Umbilical cord (tissue), 2 donors: Measurements from ENCODE around the gene FGF18. TPM values are rescaled to one million over a fixed set of nuclear protein-coding genes. Genes with fewer than 3 reads are reported as not detected.
"Not testable (repeated sequence)": the region's sequence is repeated elsewhere in the genome, so short reads cannot be mapped to it uniquely, and the experiment has no call there.

Experiments used
- DNase-seq: peaks from one replicate; pipeline ENCODE4 v3.0.0-alpha.2; 2015; ENCODE audit warnings: low spot score
- total RNA-seq: library from RNA; depleted of rRNA; stranded (reverse); fragments of >200 nt; gene quantifications from one replicate; pipeline ENCODE4 v1.2.3, GENCODE V29; 2014; ENCODE audit warnings: low replicate concordance; ENCODE audit not compliant: insufficient read depth

FGF18 gene, protein sequence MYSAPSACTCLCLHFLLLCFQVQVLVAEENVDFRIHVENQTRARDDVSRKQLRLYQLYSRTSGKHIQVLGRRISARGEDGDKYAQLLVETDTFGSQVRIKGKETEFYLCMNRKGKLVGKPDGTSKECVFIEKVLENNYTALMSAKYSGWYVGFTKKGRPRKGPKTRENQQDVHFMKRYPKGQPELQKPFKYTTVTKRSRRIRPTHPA
- 2.2 TPM for total RNA-seq

GRCh38 chr5:171418982-171419687, at the start of gene FGF18:
FGF18 (plus strand) TSS chr5:171419647; CDS start chr5:171420200, 553 bp downstream.
- DNase-seq: peak; percentile 89

DNA sequence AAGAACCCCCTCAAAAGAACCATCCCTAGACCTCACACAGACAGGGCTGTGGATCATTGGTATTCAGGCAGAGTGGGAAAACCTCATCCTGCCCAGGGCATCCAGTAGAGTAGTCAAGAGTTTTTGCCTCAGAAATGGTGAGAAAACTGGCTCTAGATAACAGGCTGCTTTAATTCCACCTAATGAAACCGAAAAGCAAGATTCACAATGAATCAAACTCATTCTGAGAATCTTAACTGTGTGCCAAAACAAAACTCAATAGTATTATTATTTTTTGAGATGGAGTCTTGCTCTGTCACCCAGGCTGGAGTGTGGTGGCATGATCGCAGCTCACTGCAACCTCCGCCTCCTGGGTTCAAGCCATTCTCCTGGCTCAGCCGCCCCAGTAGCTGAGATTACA, 49.5 kb upstream of the FGF18 start:
- DNase-seq: no peak

DNA sequence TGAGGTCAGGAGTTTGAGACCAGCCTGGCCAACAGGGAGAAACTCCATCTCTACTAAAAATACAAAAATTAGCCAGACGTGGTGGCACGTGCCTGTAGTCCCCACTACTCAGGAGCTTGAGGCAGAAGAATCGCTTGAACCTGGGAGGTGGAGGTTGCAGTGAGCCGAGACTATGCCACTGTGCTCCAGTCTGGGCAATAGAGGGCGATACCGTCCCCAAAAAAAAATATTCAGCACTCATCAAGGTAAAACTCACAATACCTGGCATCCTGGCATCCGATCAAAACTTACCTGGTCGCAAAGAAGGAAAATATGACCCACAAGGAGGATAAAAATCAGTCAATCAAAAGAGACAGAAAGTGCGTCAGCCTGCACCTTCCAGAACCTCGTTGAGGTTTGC, 48.6 kb upstream of the FGF18 start:
- not testable (repeated sequence) for DNase-seq

GRCh38 chr5:171371326-171371725, 48.1 kb upstream of the FGF18 start:
- no peak for DNase-seq

DNA sequence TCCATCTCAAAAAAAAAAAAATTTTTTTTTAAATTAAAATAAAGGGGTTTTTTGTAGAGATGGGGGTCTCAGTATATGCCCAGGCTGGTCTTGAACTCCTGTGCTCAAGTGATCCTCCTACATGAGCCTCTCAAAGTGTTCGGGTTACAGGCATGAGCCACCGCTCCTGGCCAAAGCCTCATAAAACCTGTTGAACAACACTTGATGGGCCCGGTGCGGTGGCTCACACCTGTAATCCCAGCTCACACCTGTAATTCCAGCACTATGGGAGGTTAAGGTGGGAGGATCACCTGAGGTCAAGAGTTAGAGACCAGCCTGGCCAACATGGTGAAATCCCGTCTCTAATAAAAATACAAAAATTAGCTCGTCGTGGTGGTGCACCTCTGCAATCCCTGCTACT, 39.5 kb upstream of the FGF18 start:
- no peak for DNase-seq

- DNase-seq: not testable (repeated sequence)
Observed at GRCh38 chr5:171384416-171384815, 35.0 kb upstream of the FGF18 start.

DNA sequence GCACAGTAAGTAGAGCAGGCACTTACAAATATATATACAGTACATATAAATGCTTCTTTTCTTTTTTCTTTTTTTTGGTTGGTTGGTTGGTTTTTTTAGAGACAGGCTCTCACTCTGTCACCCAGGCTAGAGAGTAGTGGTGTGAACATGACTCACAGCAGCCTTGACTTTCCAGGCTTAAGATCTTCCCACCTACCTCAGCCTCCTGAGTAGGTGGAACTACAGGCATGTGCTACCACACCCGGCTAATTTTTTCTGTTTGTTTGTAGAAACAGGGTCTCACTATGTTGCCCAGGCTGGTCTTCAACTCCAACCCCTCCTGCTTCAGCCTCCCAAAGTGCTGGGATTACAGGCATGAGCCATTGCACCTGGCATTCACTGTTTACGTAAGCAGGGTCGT, 34.4 kb upstream of the FGF18 start:
- not testable (repeated sequence) for DNase-seq

GRCh38 chr5:171386006-171386671, 33.3 kb upstream of the FGF18 start:
- DNase-seq: no peak

GRCh38 chr5:171386861-171387344, 32.5 kb upstream of the FGF18 start:
- no peak for DNase-seq

GRCh38 chr5:171387345-171387969, 32.0 kb upstream of the FGF18 start, which contains the start of gene NPM1:
NPM1 (plus strand) TSS chr5:171387849; CDS start chr5:171387949, 100 bp downstream.
- DNase-seq: peak; percentile 99

- peak; percentile 68 for DNase-seq
Observed at GRCh38 chr5:171387970-171388815, 31.3 kb upstream of the FGF18 start.

DNA sequence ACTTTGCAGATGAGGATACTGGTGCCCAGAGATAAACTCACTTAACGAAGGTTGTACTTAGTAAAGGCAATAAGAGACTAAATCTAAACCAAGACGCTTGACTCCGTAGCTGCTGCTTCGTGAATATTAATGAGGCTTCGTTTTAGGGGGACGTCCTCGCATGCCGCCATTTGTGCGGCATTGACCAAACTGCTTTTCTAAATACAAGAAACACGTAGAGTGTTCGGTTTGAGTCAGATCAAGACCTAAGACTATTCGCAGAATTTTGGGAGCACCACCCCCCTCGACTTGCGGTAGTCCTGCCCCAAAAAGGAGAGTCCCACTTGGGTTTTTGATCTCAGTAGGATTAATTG, 30.7 kb upstream of the FGF18 start:
- DNase-seq: no peak

DNA sequence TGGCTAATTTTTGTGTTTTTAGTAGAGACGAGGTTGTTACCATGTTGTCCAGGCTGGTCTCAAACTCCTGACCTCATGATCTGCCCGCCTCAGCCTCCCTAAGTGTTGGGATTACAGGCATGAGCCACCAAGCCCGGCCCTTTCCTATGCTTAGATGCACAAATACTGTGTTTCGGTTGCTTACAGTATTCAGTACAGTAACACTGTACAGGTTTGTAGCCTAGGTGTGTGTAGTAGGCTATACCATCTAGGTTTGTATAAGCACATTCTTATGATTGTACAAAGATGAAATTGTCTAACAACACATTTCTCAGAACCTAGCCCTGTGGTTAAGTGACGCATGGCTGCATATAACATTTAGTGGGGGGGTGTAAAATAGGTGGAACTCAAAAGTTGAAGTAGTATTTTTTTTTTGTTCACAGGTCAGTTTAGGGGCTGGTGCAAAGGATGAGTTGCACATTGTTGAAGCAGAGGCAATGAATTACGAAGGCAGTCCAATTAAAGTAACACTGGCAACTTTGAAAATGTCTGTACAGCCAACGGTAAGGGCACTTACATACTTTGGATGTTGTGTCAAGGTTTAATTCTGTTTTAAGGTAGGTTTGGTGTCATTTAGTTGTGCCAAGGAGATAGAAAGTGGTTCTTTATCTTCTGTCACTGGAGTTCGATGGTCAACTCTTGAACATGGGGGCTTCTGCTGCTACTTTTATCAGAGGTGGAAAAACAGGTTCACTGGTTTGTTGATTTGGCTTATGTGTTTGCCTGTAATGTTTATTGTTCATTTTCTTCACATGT, 28.4 kb upstream of the FGF18 start:
- no peak for DNase-seq

DNA sequence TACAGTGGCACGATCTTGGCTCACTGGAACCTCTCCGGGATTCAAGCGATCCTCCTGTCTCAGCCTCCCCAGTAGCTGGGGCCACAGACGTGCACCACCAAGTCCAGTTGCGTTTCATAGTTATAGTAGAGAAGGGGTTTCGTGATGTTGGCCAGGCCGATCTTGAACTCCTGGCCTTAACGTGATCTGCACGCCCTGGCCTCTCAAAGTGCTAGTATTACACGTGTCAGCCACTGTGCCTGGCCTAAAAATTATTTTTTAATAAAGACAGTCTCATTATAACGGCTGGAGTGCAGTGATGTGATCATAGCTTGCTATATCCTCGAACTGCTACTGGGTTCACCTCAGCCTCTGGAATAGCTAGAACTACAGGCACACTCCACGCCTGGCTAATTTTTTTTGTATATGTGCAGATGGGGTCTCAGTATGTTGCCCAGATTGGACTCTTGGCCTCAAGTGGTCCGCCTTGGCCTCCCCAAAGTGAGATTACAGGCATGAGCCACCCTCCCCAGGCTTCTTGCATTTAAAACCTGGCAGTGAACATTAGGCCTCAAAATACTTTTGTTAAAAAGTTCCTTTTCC, 27.4 kb upstream of the FGF18 start:
- DNase-seq: no peak

GRCh38 chr5:171392585-171393159, 26.8 kb upstream of the FGF18 start:
- no peak for DNase-seq

DNA sequence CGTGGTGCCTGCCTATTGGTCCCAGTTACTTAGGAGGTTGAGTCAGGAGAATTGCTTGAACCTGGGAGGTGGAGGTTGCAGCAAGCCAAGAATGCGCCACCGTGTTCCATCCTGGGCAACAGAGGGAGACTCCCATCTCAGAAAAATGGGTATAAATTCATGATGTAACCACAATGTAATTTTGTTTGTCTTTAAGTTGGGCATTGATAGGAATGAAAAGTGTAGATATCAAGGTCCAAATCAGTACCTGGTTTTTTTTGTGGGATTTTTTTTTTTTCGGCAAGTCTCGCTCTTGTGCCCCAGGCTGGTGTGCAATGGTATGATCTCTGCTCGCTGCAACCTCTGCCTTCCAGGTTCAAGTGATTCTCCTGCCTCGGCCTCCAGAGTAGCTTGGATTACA, 24.4 kb upstream of the FGF18 start:
- DNase-seq: no peak

- DNase-seq: not testable (repeated sequence)
Observed at GRCh38 chr5:171396583-171396982, 22.9 kb upstream of the FGF18 start.

- DNase-seq: no peak
Observed at GRCh38 chr5:171397190-171397589, 22.3 kb upstream of the FGF18 start.

DNA sequence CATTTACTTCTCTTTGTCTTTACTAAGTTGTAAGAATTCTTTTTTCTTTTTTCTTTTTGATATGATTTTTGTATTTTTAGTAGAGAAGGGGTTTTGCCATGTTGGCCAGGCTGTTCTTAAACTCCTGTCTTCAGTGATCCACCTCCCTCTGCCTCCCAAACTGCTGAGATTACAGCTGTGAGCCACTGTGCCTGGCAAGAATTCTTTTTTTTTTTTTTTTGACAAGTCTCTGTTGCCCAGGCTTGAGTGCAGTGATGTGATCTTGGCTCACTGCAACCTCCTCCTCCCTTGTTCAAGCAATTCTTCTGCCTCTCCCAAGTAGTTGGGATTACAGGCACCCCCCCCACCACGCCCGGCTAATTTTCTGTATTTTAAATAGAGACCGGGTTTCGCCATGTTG, 21.8 kb upstream of the FGF18 start:
- no peak for DNase-seq

GRCh38 chr5:171398660-171399059, 20.8 kb upstream of the FGF18 start:
- DNase-seq: not testable (repeated sequence)
